GM23338 (cell line): ENCODE data around the gene DPF3. TPM values are rescaled to one million over a fixed set of nuclear protein-coding genes. Genes with fewer than 3 reads are reported as not detected.

Experiments used
- ATAC-seq: fragments of 200-7000 bp; cut with Tn5 transposase; 3 replicates; pipeline ENCODE4 v1.9.1; 2020
- DNase-seq: peaks from one replicate; pipeline ENCODE4 v3.0.0-alpha.2; 2015; ENCODE audit warnings: low spot score
- H2AFZ ChIP-seq: fragments of 200-600 bp; sonication (generic); 2 replicates; pipeline ENCODE4 v1.8.0; 2016; ENCODE audit warnings: antibody characterized with exemption, mild to moderate bottlenecking, moderate library complexity
- H3F3A ChIP-seq: fragments of 200-600 bp; sonication (generic); replicated peaks from 2 replicates; pipeline ENCODE4 v1.8.0; 2017; ENCODE audit warnings: antibody characterized with exemption, mixed run types, low read depth
- H3K27ac ChIP-seq: fragments of 200-600 bp; sonication (generic); 2 replicates; pipeline ENCODE4 v1.6.1; 2016; ENCODE audit warnings: low read depth
- H3K27me3 ChIP-seq: fragments of 200-600 bp; sonication (generic); 2 replicates; pipeline ENCODE4 v1.8.0; 2016; ENCODE audit warnings: mild to moderate bottlenecking, mixed run types, moderate library complexity; ENCODE audit not compliant: insufficient read depth
- H3K36me3 ChIP-seq: fragments of 200-600 bp; sonication (generic); 2 replicates; pipeline ENCODE4 v1.8.0; 2016; ENCODE audit warnings: mild to moderate bottlenecking; ENCODE audit not compliant: insufficient read depth
- H3K4me1 ChIP-seq: fragments of 200-600 bp; sonication (generic); 2 replicates; pipeline ENCODE4 v1.8.0; 2016; ENCODE audit warnings: mild to moderate bottlenecking, moderate library complexity; ENCODE audit not compliant: insufficient read depth
- H3K4me2 ChIP-seq: fragments of 200-600 bp; sonication (generic); 2 replicates; pipeline ENCODE4 v1.7.1; 2017; ENCODE audit warnings: mixed run types
- H3K4me3 ChIP-seq: fragments of 200-600 bp; sonication (generic); 2 replicates; pipeline ENCODE4 v1.6.1; 2016; ENCODE audit warnings: mixed run types
- H3K79me2 ChIP-seq: fragments of 200-600 bp; sonication (generic); replicated peaks from 2 replicates; pipeline ENCODE4 v1.8.0; 2017; ENCODE audit warnings: mild to moderate bottlenecking; ENCODE audit not compliant: insufficient read depth
- H3K9me2 ChIP-seq: fragments of 200-600 bp; sonication (generic); 2 replicates; pipeline ENCODE4 v1.8.0; 2017; ENCODE audit not compliant: insufficient read depth
- H4K20me1 ChIP-seq: fragments of 200-600 bp; sonication (generic); replicated peaks from 2 replicates; pipeline ENCODE4 v1.8.0; 2017; ENCODE audit warnings: mild to moderate bottlenecking; ENCODE audit not compliant: insufficient read depth
- H3K27ac Mint-ChIP-seq: 2 replicates; pipeline ENCODE4 v1.8.0; 2020; ENCODE audit warnings: inconsistent platforms, mild to moderate bottlenecking, moderate library complexity, mixed read lengths
- H3K27me3 Mint-ChIP-seq: 3 replicates; pipeline ENCODE4 v1.8.0; 2022; ENCODE audit warnings: low read depth, mild to moderate bottlenecking, moderate library complexity, mixed read lengths, inconsistent platforms; ENCODE audit not compliant: insufficient read depth, poor library complexity
- H3K36me3 Mint-ChIP-seq: 3 replicates; pipeline ENCODE4 v1.8.0; 2021; ENCODE audit warnings: low read depth, mild to moderate bottlenecking, inconsistent platforms, moderate library complexity, mixed read lengths
- H3K4me1 Mint-ChIP-seq: 3 replicates; pipeline ENCODE4 v1.8.0; 2020; ENCODE audit warnings: mild to moderate bottlenecking, inconsistent platforms, mixed read lengths
- H3K4me3 Mint-ChIP-seq: 3 replicates; pipeline ENCODE4 v1.8.0; 2021; ENCODE audit warnings: moderate library complexity, mild to moderate bottlenecking, inconsistent platforms, mixed read lengths
- H3K9me3 Mint-ChIP-seq: 3 replicates; pipeline ENCODE4 v1.8.0; 2020; ENCODE audit warnings: moderate library complexity, mild to moderate bottlenecking, inconsistent platforms, mixed read lengths
- JUNB ChIP-seq: IDR thresholded peaks from one replicate; pipeline ENCODE4 v1.6.1; 2016; ENCODE audit warnings: antibody characterized with exemption; ENCODE audit not compliant: unreplicated experiment
- POLR2AphosphoS5 ChIP-seq: IDR thresholded peaks from 2 replicates; pipeline ENCODE4 v1.6.1; 2016; ENCODE audit warnings: antibody characterized with exemption, low read depth
- polyA plus RNA-seq: library from polyadenylated mRNA; unstranded; fragments of >200 nt; fragmentation: Nextera tagmentation; extraction: Ambion mirVana; gene quantifications from 2 replicates; pipeline ENCODE4 v1.2.1, GENCODE V29; 2016
- total RNA-seq: library from RNA; depleted of rRNA; stranded (reverse); fragments of >200 nt; shearing (Covaris generic); gene quantifications from 2 replicates; pipeline ENCODE4 v1.2.3, GENCODE V29; 2014
- TF ChIP-seq, protein P1 (sequence below), 2 experiments: fragments of 200-600 bp in 1 of 2; sonication (generic) in 1 of 2; conservative IDR thresholded peaks; 2 replicates each; pipeline versions ENCODE4 v1.5.1 to v1.6.1; 2016 to 2017; ENCODE audit warnings: antibody characterized with exemption in 2 of 2, low read depth in 2 of 2, mild to moderate bottlenecking in 2 of 2, moderate library complexity in 1 of 2
- TF ChIP-seq, protein P2 (sequence below): IDR thresholded peaks from 2 replicates; pipeline ENCODE4 v1.6.1; 2016; ENCODE audit warnings: antibody characterized with exemption

DPF3 gene
- total and polyA plus RNA-seq, 2 experiments from 2014 or later: 0.18 to 1.0 TPM

DNA sequence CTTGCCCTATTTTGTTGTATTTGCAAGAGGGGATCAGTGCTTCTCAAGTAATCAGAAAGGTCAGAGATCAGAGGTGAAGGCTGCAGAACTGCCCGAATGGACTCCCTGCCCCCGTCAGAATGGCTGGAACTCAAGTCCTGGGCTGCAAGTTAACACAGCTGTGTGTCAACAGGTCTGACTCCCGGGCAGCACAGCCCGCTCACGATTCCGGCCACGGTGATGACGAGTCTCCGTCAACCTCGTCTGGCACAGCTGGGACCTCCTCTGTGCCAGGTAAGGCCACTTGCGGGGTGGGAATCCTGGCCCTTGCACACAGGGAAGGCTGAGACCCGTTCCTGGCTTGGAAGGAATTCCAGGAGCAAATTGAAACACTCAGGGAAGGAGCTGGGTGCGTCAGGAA is 45.7 kb upstream of the DPF3 start (continued):
- no peak for TF ChIP-seq POLR2AphosphoS5
- TF ChIP-seq, protein P1, sequence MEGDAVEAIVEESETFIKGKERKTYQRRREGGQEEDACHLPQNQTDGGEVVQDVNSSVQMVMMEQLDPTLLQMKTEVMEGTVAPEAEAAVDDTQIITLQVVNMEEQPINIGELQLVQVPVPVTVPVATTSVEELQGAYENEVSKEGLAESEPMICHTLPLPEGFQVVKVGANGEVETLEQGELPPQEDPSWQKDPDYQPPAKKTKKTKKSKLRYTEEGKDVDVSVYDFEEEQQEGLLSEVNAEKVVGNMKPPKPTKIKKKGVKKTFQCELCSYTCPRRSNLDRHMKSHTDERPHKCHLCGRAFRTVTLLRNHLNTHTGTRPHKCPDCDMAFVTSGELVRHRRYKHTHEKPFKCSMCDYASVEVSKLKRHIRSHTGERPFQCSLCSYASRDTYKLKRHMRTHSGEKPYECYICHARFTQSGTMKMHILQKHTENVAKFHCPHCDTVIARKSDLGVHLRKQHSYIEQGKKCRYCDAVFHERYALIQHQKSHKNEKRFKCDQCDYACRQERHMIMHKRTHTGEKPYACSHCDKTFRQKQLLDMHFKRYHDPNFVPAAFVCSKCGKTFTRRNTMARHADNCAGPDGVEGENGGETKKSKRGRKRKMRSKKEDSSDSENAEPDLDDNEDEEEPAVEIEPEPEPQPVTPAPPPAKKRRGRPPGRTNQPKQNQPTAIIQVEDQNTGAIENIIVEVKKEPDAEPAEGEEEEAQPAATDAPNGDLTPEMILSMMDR (conservative IDR thresholded peaks at IDR 0.05; ENCODE audit: low read depth in 2 of 2): no peak

DNA sequence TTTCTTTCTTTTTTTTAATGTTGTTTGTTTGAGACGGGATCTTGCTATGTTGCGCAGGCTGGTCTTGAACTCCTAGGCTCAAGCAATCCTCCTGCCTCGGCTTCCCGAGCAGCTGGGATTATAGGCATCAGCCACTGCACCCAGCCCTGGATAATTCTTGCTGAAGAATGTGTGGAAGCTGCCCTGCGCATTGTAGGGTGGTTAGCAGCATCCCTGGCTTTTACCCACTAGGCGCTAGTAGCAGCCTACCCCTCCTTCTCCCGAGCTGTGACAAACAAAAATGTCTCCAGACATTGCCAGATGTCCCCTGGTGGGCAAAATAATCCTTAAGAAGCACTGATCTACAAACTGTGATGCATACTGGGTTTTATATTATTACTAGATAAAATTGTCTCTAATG is 39.0 kb upstream of the DPF3 start:
- H3K9me2 ChIP-seq: no peaks in the 10 kb centered on the region
- ATAC-seq (no peak), DNase-seq (peak; percentile 28)
- no peaks in the 10 kb centered on the region for H3F3A ChIP-seq
- peaks cover 7% of the 10 kb centered on the region for H3K27me3 Mint-ChIP-seq
- peak overlapping the region; percentile 46; the same call in 1 of the 2 replicates for H3K27ac ChIP-seq
- H3K4me1 Mint-ChIP-seq: peaks cover 22% of the 10 kb centered on the region
- H3K36me3 ChIP-seq: no peaks in the 10 kb centered on the region
- peak overlapping the region; percentile 29 for H3K4me2 ChIP-seq
- H2AFZ ChIP-seq: no peak overlapping the region
- 0 out of 2 replicates have a peak overlapping the region, but pooled peaks have one; percentile 20 for H3K27ac Mint-ChIP-seq
- H3K79me2 ChIP-seq: peaks cover 73% of the 10 kb centered on the region
- TF ChIP-seq JUNB: no peak
- TF ChIP-seq, protein P1 (conservative IDR thresholded peaks at IDR 0.05; ENCODE audit: low read depth in 2 of 2): 0 out of 4 replicates have a peak, but pooled peaks of 1 of the 2 experiments have one; percentile 13
- peaks cover 6% of the 10 kb centered on the region; the same call in 2 of the 3 replicates for H3K36me3 Mint-ChIP-seq
- H3K4me3 ChIP-seq: no peak overlapping the region
- H3K4me3 Mint-ChIP-seq: no peak overlapping the region
- H3K4me1 ChIP-seq: peaks cover 21% of the 10 kb centered on the region
- no peaks in the 10 kb centered on the region for H3K27me3 ChIP-seq
- no peaks in the 10 kb centered on the region; the same call in 1 of the 2 replicates for H4K20me1 ChIP-seq
- no peaks in the 10 kb centered on the region for H3K9me3 Mint-ChIP-seq

DNA sequence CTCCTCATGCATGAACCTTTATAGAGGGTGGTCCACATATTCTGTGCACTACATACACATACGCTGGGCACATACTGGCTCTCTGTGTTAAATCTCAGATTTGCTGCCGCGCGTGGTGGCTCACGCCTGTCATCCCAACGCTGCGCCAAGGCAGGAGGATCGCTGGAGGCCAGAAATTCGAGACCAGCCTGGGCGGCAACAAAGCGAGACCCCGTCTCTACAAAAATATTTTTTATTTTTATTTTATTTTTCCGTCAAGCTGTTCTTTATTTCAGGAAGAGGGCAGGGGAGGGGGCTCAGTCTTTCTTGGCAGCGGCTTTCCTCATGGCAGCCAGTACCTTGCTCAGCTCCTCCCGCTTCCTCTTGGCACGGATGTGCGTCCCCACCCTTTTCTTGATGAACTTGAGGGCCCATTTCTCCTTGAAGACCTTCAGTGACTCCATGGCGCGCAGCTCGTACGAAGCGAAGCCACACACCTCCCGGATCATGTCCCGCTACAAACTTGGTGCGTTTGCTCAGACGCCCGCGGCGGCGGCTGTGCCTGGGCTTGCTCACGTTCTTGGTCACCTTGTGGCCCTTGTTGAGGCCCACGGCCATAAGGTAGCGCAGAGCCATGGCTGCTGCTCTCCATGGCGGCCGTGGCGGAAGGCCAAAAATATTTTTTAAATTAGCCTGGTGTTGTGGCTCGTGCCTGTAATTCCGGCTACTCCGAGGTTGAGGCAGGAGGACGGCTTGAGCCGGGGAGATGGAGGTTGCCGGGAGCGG is 35.6 kb upstream of the DPF3 start:
- Mint-ChIP-seq H3K27ac (peak overlapping the region; percentile 46; the same call in 1 of the 2 replicates), H3K4me3 (no peak overlapping the region), H3K4me1 (peaks cover 20% of the 10 kb centered on the region), H3K36me3 (no peaks in the 10 kb centered on the region), H3K9me3 (no peaks in the 10 kb centered on the region), H3K27me3 (peaks cover 17% of the 10 kb centered on the region)
- Histone ChIP-seq H3K36me3 (no peaks in the 10 kb centered on the region), H3K27ac (no peak overlapping the region), H3K79me2 (peaks cover 53% of the 10 kb centered on the region), H3K4me2 (no peak overlapping the region), H2AFZ (no peak overlapping the region), H3K4me1 (peaks cover 23% of the 10 kb centered on the region), H3K27me3 (peaks cover 13% of the 10 kb centered on the region), H3K4me3 (no peak overlapping the region), H4K20me1 (no peaks in the 10 kb centered on the region; the same call in 1 of the 2 replicates), H3F3A (no peaks in the 10 kb centered on the region), H3K9me2 (no peaks in the 10 kb centered on the region)
- no peak for ATAC-seq
- no peak for DNase-seq
- TF ChIP-seq, protein P2, sequence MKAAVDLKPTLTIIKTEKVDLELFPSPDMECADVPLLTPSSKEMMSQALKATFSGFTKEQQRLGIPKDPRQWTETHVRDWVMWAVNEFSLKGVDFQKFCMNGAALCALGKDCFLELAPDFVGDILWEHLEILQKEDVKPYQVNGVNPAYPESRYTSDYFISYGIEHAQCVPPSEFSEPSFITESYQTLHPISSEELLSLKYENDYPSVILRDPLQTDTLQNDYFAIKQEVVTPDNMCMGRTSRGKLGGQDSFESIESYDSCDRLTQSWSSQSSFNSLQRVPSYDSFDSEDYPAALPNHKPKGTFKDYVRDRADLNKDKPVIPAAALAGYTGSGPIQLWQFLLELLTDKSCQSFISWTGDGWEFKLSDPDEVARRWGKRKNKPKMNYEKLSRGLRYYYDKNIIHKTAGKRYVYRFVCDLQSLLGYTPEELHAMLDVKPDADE: no peak
